ENCODE data around the gene TXNIP. TPM values are rescaled to one million over a fixed set of nuclear protein-coding genes. Genes with fewer than 3 reads are reported as not detected.

TXNIP gene
- total RNA-seq, 4 donors from 2014 or later, result 739 to 2,947 (median 1,128) TPM

DNA sequence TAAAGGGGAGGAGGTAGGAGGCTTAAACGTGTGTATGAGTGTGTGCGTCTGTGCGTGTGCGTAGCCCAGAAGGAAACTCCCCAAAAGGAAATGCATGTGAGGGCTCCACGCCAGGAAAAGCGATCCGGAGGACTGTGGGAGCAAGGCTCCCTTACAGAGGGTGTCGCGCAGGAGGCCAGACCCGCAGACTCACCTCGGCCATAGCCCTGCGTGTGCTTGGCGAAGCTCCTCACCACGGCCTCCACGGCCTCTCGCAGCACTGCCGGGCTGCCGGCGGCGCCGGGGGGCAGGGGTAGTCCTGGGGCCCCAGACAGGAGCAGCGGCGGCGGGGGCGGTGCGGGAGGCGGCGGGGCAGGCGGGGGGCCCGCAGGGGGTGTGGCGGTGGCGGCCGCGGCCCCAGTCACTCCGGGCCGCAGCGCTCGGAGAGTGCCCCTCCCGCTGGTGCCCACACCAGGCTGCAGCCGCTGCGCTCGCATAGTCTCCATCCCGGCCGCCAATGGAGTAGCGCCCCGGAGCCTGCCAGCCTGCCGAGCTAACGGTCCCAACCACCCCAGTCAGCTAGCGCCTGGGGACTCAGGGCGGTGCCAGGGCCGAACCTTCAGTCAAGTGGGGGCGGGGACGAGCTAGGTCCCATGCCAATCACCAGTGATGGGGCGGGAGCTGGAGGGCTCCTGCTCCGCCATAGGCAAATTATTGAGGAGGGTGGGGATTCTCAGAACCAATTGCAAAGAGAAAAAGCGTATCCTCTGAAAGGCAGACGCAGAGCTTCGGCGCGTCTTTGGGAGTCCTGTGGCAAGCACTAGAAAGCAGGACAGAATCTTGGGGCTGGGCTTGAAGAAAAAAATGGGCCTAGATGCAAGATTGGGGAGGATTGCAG, 38.7 kb downstream of the TXNIP start, which contains the start of gene LIX1L:
TSS of gene LIX1L (minus strand) at position 575 of the 877 bp plus-strand sequence. CDS start at position 485, 90 bp downstream.
- Histone ChIP-seq H3K4me1 (peaks cover 27 to 29% of the 10 kb centered on the region in 2 donors), H3K27me3 (no peaks in the 10 kb centered on the region), H3K36me3 (no peaks in the 10 kb centered on the region), H3K9me3 (no peaks in the 10 kb centered on the region), H3K4me3 (replicated peaks in 1 of 3) (peak within 1 kb of the TSS; percentile 30 to 71 (median 56)), H3K27ac (peak within 1 kb of the TSS; percentile 81 to 96 (median 90))
- intact Hi-C loops (cut with DNase I), result loop anchor here (5.0 kb wide), 1 partner anchor 40 kb away; the partner anchor contains the start of gene PEX11B
- WGBS, 2 donors, result 1 to 6% methylated on average over 25 to 32 of the region's 60 CpGs
- peak; percentile 97 to 98 for DNase-seq
- TF ChIP-seq CTCF (IDR thresholded peaks at IDR 0.05) (no peak), POLR2A (IDR thresholded peaks at IDR 0.05) (peak in 1 of 2 donors; percentile 77)

GRCh38 chr1:145956781-145957442, 39.5 kb downstream of the TXNIP start:
- no peaks in the 10 kb centered on the region for H3K36me3 ChIP-seq
- no peaks in the 10 kb centered on the region for H3K27me3 ChIP-seq
- TF ChIP-seq POLR2A (IDR thresholded peaks at IDR 0.05), result no peak
- no peak for TF ChIP-seq CTCF (IDR thresholded peaks at IDR 0.05)
- peaks cover 22 to 26% of the 10 kb centered on the region in 2 donors for H3K4me1 ChIP-seq
- 16 to 37% methylated on average over 3 of the region's 3 CpGs for WGBS, 2 donors
- no peaks in the 10 kb centered on the region for H3K9me3 ChIP-seq
- intact Hi-C loops (cut with DNase I), result loop anchor here (5.0 kb wide), 1 partner anchor 40 kb away; the partner anchor contains the start of gene PEX11B
- H3K4me3 ChIP-seq (replicated peaks in 1 of 3), result peak overlapping the region; percentile 30 to 71 (median 56)
- DNase-seq, result peak in 1 of 2 donors; percentile 35
- peak overlapping the region; percentile 81 to 96 (median 90) for H3K27ac ChIP-seq

- no peaks in the 10 kb centered on the region for H3K27me3 ChIP-seq
- H3K36me3 ChIP-seq, result no peaks in the 10 kb centered on the region
- H3K27ac ChIP-seq, result peak overlapping the region; percentile 81 to 96 (median 90)
- H3K9me3 ChIP-seq, result no peaks in the 10 kb centered on the region
- intact Hi-C loops (cut with DNase I), result loop anchor here (5.0 kb wide), 1 partner anchor 39 kb away; the partner anchor contains the start of gene PEX11B
- DNase-seq, result no peak
- TF ChIP-seq CTCF (IDR thresholded peaks at IDR 0.05) (no peak), POLR2A (IDR thresholded peaks at IDR 0.05) (no peak)
- no peak overlapping the region for H3K4me3 ChIP-seq (replicated peaks in 1 of 3)
- peaks cover 18 to 20% of the 10 kb centered on the region in 2 donors for H3K4me1 ChIP-seq
Measured at GRCh38 chr1:145956361-145956760, 40.0 kb downstream of the TXNIP start.

- Histone ChIP-seq H3K27me3 (no peaks in the 10 kb centered on the region), H3K9me3 (no peaks in the 10 kb centered on the region), H3K4me3 (replicated peaks in 1 of 3) (no peak overlapping the region), H3K27ac (peak overlapping the region in 2 of 3 donors; percentile 90 to 96), H3K36me3 (no peaks in the 10 kb centered on the region), H3K4me1 (peaks cover 18 to 21% of the 10 kb centered on the region in 2 donors)
- intact Hi-C loops (cut with DNase I), result loop anchor here (5.0 kb wide), 1 partner anchor 38 kb away; the partner anchor contains the start of gene PEX11B
- DNase-seq, result no peak
- WGBS, 2 donors, result 48 to 52% methylated on average over 2 of the region's 2 CpGs
- TF ChIP-seq CTCF (IDR thresholded peaks at IDR 0.05) (no peak), POLR2A (IDR thresholded peaks at IDR 0.05) (no peak)
Measured at GRCh38 chr1:145955436-145955835, 40.9 kb downstream of the TXNIP start.
